ENCODE data around the gene BBS9.

Gene BBS9

DNA sequence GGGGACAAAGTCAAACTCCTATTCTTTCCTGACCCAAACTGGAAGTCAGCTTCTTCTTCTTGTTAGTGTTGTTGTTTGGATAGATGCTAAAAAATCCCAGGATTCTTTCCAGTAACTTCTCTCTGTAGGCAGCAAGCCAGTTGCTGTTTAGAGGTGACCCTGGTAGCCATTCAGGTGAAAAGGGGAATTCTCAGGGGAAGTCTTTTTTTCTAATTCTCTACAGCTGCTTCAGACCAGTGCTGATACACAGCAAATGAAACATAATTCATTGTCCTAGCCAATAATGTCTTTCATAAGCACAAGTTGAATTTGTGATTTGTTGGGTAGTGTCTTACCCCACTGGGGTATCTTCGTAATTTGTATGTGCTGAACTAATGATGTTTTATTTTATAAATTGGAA, 357.3 kb downstream of the BBS9 start:
- no peak for TF ChIP-seq EZH2phosphoT487 (IDR thresholded peaks at IDR 0.05; ENCODE audit: low read depth)
- TF ChIP-seq, protein P1, sequence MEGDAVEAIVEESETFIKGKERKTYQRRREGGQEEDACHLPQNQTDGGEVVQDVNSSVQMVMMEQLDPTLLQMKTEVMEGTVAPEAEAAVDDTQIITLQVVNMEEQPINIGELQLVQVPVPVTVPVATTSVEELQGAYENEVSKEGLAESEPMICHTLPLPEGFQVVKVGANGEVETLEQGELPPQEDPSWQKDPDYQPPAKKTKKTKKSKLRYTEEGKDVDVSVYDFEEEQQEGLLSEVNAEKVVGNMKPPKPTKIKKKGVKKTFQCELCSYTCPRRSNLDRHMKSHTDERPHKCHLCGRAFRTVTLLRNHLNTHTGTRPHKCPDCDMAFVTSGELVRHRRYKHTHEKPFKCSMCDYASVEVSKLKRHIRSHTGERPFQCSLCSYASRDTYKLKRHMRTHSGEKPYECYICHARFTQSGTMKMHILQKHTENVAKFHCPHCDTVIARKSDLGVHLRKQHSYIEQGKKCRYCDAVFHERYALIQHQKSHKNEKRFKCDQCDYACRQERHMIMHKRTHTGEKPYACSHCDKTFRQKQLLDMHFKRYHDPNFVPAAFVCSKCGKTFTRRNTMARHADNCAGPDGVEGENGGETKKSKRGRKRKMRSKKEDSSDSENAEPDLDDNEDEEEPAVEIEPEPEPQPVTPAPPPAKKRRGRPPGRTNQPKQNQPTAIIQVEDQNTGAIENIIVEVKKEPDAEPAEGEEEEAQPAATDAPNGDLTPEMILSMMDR (IDR thresholded peaks at IDR 0.05; ENCODE audit: low read depth, low read length): no peak

DNA sequence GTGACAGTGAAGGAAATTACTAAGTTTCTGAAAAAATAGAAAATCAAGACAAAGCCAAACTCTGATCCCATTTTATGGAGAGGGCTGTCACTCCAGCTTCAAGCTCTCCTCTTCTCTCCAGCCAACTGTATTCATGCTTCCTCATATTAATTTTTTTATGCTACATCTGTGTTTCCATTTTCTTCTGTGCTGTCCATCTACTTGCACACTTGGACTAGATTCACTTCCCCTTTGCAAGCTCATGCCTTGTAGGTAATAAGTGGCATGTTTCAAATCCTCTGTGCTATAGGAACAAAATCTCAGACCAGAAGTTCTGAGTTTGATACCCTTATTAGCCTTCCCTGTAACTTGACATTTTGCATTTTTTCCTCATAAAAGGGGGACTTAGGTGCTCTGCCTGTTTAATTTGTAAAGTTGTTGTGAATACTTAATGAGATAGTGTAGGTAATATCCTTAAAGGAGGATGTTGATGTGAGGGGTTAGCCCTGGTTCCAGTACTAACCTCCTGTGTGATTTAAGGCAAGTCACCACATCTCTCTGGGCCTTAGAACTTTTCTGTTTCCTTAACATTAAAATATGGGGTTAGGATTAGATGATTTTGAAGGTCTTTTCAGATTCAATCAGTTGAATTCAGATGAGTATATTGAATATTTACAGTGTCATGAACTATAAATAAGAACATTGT, 358.8 kb downstream of the BBS9 start:
- no peak overlapping the region for H2AFZ ChIP-seq (ENCODE audit: low read depth, low read length)
- peak overlapping the region; percentile 47 for H3K4me2 ChIP-seq (ENCODE audit: low read length)
- TF ChIP-seq, protein P1 (IDR thresholded peaks at IDR 0.05; ENCODE audit: low read depth, low read length): no peak
- TF ChIP-seq EZH2phosphoT487 (IDR thresholded peaks at IDR 0.05; ENCODE audit: low read depth): no peak
- no peaks in the 10 kb centered on the region for H3K9me3 ChIP-seq (ENCODE audit: insufficient read depth, low read length)
- H3K27ac ChIP-seq (ENCODE audit: low read length): peak overlapping the region; percentile 77
- H3K4me3 ChIP-seq (ENCODE audit: low read length): no peak overlapping the region
- peak overlapping the region; percentile 39; the same call in 1 of the 2 replicates for H3K9ac ChIP-seq (ENCODE audit: low read length)
- no peaks in the 10 kb centered on the region for H3K36me3 ChIP-seq (replicated peaks; ENCODE audit: low read depth, low read length)
- H3K27me3 ChIP-seq (ENCODE audit: low read depth, low read length): no peaks in the 10 kb centered on the region
- H3K79me2 ChIP-seq (ENCODE audit: low read length): no peaks in the 10 kb centered on the region
- peaks cover 44% of the 10 kb centered on the region for H3K4me1 ChIP-seq (ENCODE audit: low read length)
- H4K20me1 ChIP-seq (ENCODE audit: insufficient read depth, low read length): no peaks in the 10 kb centered on the region

More for the DNA sequence above, 357.3 kb downstream of the BBS9 start:
- Histone ChIP-seq H3K27me3 (ENCODE audit: low read depth, low read length) (no peaks in the 10 kb centered on the region), H2AFZ (ENCODE audit: low read depth, low read length) (no peak overlapping the region), H3K9me3 (ENCODE audit: insufficient read depth, low read length) (no peaks in the 10 kb centered on the region), H3K36me3 (replicated peaks; ENCODE audit: low read depth, low read length) (no peaks in the 10 kb centered on the region), H3K4me3 (ENCODE audit: low read length) (0 out of 2 replicates have a peak overlapping the region, but pooled peaks have one; percentile 5), H3K4me1 (ENCODE audit: low read length) (peaks cover 44% of the 10 kb centered on the region), H3K79me2 (ENCODE audit: low read length) (no peaks in the 10 kb centered on the region), H4K20me1 (ENCODE audit: insufficient read depth, low read length) (no peaks in the 10 kb centered on the region), H3K9ac (ENCODE audit: low read length) (peak overlapping the region; percentile 39; the same call in 1 of the 2 replicates), H3K27ac (ENCODE audit: low read length) (peak overlapping the region; percentile 77), H3K4me2 (ENCODE audit: low read length) (peak overlapping the region; percentile 47)

DNA sequence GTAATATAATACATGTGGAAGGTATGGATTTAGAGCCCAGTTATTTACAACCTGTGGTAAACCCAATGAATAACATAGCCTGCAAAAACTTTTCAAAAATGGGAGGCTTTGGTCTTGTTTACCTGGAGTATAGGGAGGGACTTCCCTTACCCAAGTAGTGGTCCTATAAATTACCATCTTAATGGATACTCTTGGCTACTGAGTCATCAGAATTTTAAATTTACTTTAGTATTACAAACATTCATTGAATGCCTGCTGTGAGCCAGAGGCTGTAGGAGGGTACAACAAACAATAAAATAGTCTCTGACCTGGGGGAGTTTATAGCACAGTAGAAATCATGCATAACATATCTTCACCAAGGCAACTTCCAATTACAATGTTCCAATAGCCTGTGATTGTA, 365.1 kb downstream of the BBS9 start:
- no peak overlapping the region for H3K4me2 ChIP-seq (ENCODE audit: low read length)
- no peaks in the 10 kb centered on the region for H3K27me3 ChIP-seq (ENCODE audit: low read depth, low read length)
- H3K9me3 ChIP-seq (ENCODE audit: insufficient read depth, low read length): no peaks in the 10 kb centered on the region
- H3K9ac ChIP-seq (ENCODE audit: low read length): no peak overlapping the region
- no peaks in the 10 kb centered on the region for H4K20me1 ChIP-seq (ENCODE audit: insufficient read depth, low read length)
- H3K4me3 ChIP-seq (ENCODE audit: low read length): no peak overlapping the region
- no peak overlapping the region for H2AFZ ChIP-seq (ENCODE audit: low read depth, low read length)
- TF ChIP-seq, protein P1 (IDR thresholded peaks at IDR 0.05; ENCODE audit: low read depth, low read length): no peak
- no peak for TF ChIP-seq EZH2phosphoT487 (IDR thresholded peaks at IDR 0.05; ENCODE audit: low read depth)
- H3K27ac ChIP-seq (ENCODE audit: low read length): no peak overlapping the region
- H3K36me3 ChIP-seq (replicated peaks; ENCODE audit: low read depth, low read length): no peaks in the 10 kb centered on the region
- no peaks in the 10 kb centered on the region for H3K79me2 ChIP-seq (ENCODE audit: low read length)
- H3K4me1 ChIP-seq (ENCODE audit: low read length): peaks cover 14% of the 10 kb centered on the region

DNA sequence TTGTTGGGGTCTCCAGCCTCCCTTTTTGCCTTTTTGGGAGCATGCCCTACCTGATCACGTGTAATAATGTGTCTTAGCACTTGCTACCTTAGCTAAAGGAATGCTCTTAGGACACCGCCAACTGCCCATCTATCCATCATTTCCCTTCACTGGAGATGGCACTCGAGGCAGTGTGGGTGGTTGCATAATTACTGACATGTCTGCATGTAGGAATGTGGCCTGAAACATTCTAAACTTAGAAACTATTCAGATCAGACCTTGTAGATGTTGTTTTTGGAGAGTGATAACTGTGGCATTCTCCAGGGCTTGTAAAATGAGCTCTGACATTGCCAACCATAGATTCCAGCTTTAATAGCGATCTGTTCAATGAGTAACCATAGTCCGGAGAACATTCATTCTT, 365.8 kb downstream of the BBS9 start:
- Histone ChIP-seq H3K27me3 (ENCODE audit: low read depth, low read length) (no peaks in the 10 kb centered on the region), H4K20me1 (ENCODE audit: insufficient read depth, low read length) (no peaks in the 10 kb centered on the region), H3K79me2 (ENCODE audit: low read length) (no peaks in the 10 kb centered on the region), H3K36me3 (replicated peaks; ENCODE audit: low read depth, low read length) (no peaks in the 10 kb centered on the region), H2AFZ (ENCODE audit: low read depth, low read length) (no peak overlapping the region), H3K9ac (ENCODE audit: low read length) (no peak overlapping the region), H3K4me3 (ENCODE audit: low read length) (no peak overlapping the region), H3K4me2 (ENCODE audit: low read length) (no peak overlapping the region), H3K27ac (ENCODE audit: low read length) (no peak overlapping the region), H3K9me3 (ENCODE audit: insufficient read depth, low read length) (no peaks in the 10 kb centered on the region), H3K4me1 (ENCODE audit: low read length) (peaks cover 7% of the 10 kb centered on the region)
- TF ChIP-seq, protein P1 (IDR thresholded peaks at IDR 0.05; ENCODE audit: low read depth, low read length): no peak
- no peak for TF ChIP-seq EZH2phosphoT487 (IDR thresholded peaks at IDR 0.05; ENCODE audit: low read depth)

Data from OCI-LY3 (cell line).